BE2C (cell line): ENCODE results near the gene CREM.

Experiments used
- DNase-seq: peaks from one replicate; pipeline ENCODE4 v3.0.0-alpha.2; 2020
- H3K27me3 ChIP-seq: fragments of 250-450 bp; sonication (Bioruptor Pico); 2 replicates; pipeline ENCODE4 v1.5.1; 2020; ENCODE audit warnings: mild to moderate bottlenecking
- H3K36me3 ChIP-seq: fragments of 250-450 bp; sonication (Bioruptor Pico); 2 replicates; pipeline ENCODE4 v1.5.1; 2020; ENCODE audit warnings: mild to moderate bottlenecking
- H3K4me1 ChIP-seq: fragments of 250-450 bp; sonication (Bioruptor Pico); 2 replicates; pipeline ENCODE4 v1.5.1; 2020
- H3K4me3 ChIP-seq: 2 replicates; pipeline ENCODE4 v1.5.1; 2011; ENCODE audit warnings: low read depth, low read length
- H3K9me3 ChIP-seq: fragments of 250-450 bp; sonication (Bioruptor Pico); 2 replicates; pipeline ENCODE4 v1.5.1; 2020
- CTCF ChIP-seq: IDR thresholded peaks from 2 replicates; pipeline ENCODE4 v1.5.1; 2012; ENCODE audit warnings: mild to moderate bottlenecking, low read depth, low read length

The CREM gene

GRCh38 chr10:35200487-35200886, 73.8 kb downstream of the CREM start:
- DNase-seq = no peak
- TF ChIP-seq CTCF = no peak
- Histone ChIP-seq H3K36me3 (no peaks in the 10 kb centered on the region), H3K4me3 (no peak overlapping the region), H3K4me1 (no peaks in the 10 kb centered on the region), H3K27me3 (no peaks in the 10 kb centered on the region), H3K9me3 (no peaks in the 10 kb centered on the region)

- Histone ChIP-seq H3K36me3 (no peaks in the 10 kb centered on the region), H3K4me1 (no peaks in the 10 kb centered on the region), H3K9me3 (no peaks in the 10 kb centered on the region), H3K27me3 (no peaks in the 10 kb centered on the region), H3K4me3 (no peak overlapping the region)
- no peak for DNase-seq
- TF ChIP-seq CTCF = no peak
Observed at GRCh38 chr10:35201234-35201633, 74.6 kb downstream of the CREM start.

GRCh38 chr10:35202050-35202449, 75.4 kb downstream of the CREM start:
- no peak for DNase-seq
- no peak for TF ChIP-seq CTCF
- Histone ChIP-seq H3K4me3 (no peak overlapping the region), H3K27me3 (no peaks in the 10 kb centered on the region), H3K9me3 (no peaks in the 10 kb centered on the region), H3K36me3 (no peaks in the 10 kb centered on the region), H3K4me1 (no peaks in the 10 kb centered on the region)

- no peak for TF ChIP-seq CTCF
- Histone ChIP-seq H3K27me3 (no peaks in the 10 kb centered on the region), H3K9me3 (no peaks in the 10 kb centered on the region), H3K36me3 (no peaks in the 10 kb centered on the region), H3K4me1 (no peaks in the 10 kb centered on the region), H3K4me3 (no peak overlapping the region)
- no peak for DNase-seq
Observed at GRCh38 chr10:35203745-35204144, 77.1 kb downstream of the CREM start.

- no peaks in the 10 kb centered on the region for H3K4me1 ChIP-seq
- H3K36me3 ChIP-seq = no peaks in the 10 kb centered on the region
- no peak for DNase-seq
- no peak for TF ChIP-seq CTCF
- no peaks in the 10 kb centered on the region for H3K9me3 ChIP-seq
- H3K4me3 ChIP-seq = no peak overlapping the region
- no peaks in the 10 kb centered on the region for H3K27me3 ChIP-seq
Observed at GRCh38 chr10:35204650-35205319, 78.1 kb downstream of the CREM start.

GRCh38 chr10:35206274-35206673, 79.6 kb downstream of the CREM start:
- DNase-seq = no peak

More at GRCh38 chr10:35206274-35206673, 79.6 kb downstream of the CREM start:
- Histone ChIP-seq H3K36me3 (no peaks in the 10 kb centered on the region), H3K4me3 (no peak overlapping the region), H3K9me3 (no peaks in the 10 kb centered on the region), H3K27me3 (no peaks in the 10 kb centered on the region), H3K4me1 (no peaks in the 10 kb centered on the region)
- no peak for TF ChIP-seq CTCF
